Stimulated activated CD8-positive, alpha-beta memory T cell treated with anti-CD3 and anti-CD28 coated beads, Interleukin-12 subunit alpha, Interleukin-12 subunit beta, amount 100 ng/mL, for 1 hour (primary cell): Measurements from ENCODE around the gene CFAP45.

Experiments used
- DNase-seq: peaks from one replicate; pipeline ENCODE4 v3.0.0-alpha.2; 2020; ENCODE audit warnings: low read depth

CFAP45 gene

GRCh38 chr1:159877695-159878444 lies 22.1 kb downstream of the CFAP45 start:
- no peak for DNase-seq

- DNase-seq, result no peak
These were observed 26.3 kb downstream of the CFAP45 start for GRCh38 chr1:159873530-159874143.

GRCh38 chr1:159872891-159873290 lies 27.1 kb downstream of the CFAP45 start:
- DNase-seq, result no peak

GRCh38 chr1:159870704-159871103 lies 29.3 kb downstream of the CFAP45 start:
- no peak for DNase-seq

- DNase-seq, result no peak
These were observed 30.4 kb downstream of the CFAP45 start for GRCh38 chr1:159869607-159870006.

GRCh38 chr1:159869173-159869572 lies 30.8 kb downstream of the CFAP45 start:
- DNase-seq, result no peak

- no peak for DNase-seq
These were observed 31.2 kb downstream of the CFAP45 start for GRCh38 chr1:159868766-159869165.

GRCh38 chr1:159867664-159868026 lies 32.3 kb downstream of the CFAP45 start:
- no peak for DNase-seq

- no peak for DNase-seq
These were observed 32.9 kb downstream of the CFAP45 start for GRCh38 chr1:159866905-159867663.

GRCh38 chr1:159866066-159866465 lies 33.9 kb downstream of the CFAP45 start:
- no peak for DNase-seq

- DNase-seq, result no peak
These were observed 35.7 kb downstream of the CFAP45 start for GRCh38 chr1:159864262-159864661.

GRCh38 chr1:159862557-159862956 lies 37.4 kb downstream of the CFAP45 start, which contains the start of gene VSIG8:
TSS of gene VSIG8 (minus strand) at chr1:159862657. CDS start at chr1:159862521, 136 bp downstream.
- no peak for DNase-seq

GRCh38 chr1:159862031-159862430 lies 37.9 kb downstream of the CFAP45 start:
- DNase-seq, result no peak

- DNase-seq, result no peak
These were observed 38.7 kb downstream of the CFAP45 start for GRCh38 chr1:159861218-159861617.

- no peak for DNase-seq
These were observed 39.5 kb downstream of the CFAP45 start for GRCh38 chr1:159860456-159860855.

- DNase-seq, result no peak
These were observed 40.1 kb downstream of the CFAP45 start for GRCh38 chr1:159859767-159860322.

- no peak for DNase-seq
These were observed 42.1 kb downstream of the CFAP45 start for GRCh38 chr1:159857889-159858288.

- no peak for DNase-seq
These were observed 43.4 kb downstream of the CFAP45 start for GRCh38 chr1:159856576-159856975.

- DNase-seq, result no peak
These were observed 44.3 kb downstream of the CFAP45 start for GRCh38 chr1:159855709-159856108.

- peak; percentile 50 for DNase-seq
These were observed 45.2 kb downstream of the CFAP45 start for GRCh38 chr1:159854693-159855192.

GRCh38 chr1:159854116-159854692 lies 45.8 kb downstream of the CFAP45 start:
- no peak for DNase-seq
